ENCODE data around the gene ENPP6.

ENPP6 gene

GRCh38 chr4:184112006-184112550, 105.6 kb downstream of the ENPP6 start:
- Histone ChIP-seq H3K9me3 (ENCODE audit: control insufficient read depth in 2 of 2, low read length in 2 of 2) (peaks cover 0 to 3% of the 10 kb centered on the region in 2 donors), H3K4me3 (ENCODE audit: low read length in 2 of 2) (no peak overlapping the region), H3K36me3 (ENCODE audit: control insufficient read depth in 2 of 2, insufficient read depth in 2 of 2, low read length in 2 of 2) (no peaks in the 10 kb centered on the region), H3K27me3 (ENCODE audit: control insufficient read depth in 2 of 2, insufficient read depth in 2 of 2, low read length in 2 of 2) (no peaks in the 10 kb centered on the region), H3K27ac (ENCODE audit: low read depth in 2 of 2, low read length in 2 of 2) (no peak overlapping the region), H3K4me1 (ENCODE audit: control insufficient read depth in 2 of 2, insufficient read depth in 2 of 2, low read length in 2 of 2) (no peaks in the 10 kb centered on the region), H3K9ac (ENCODE audit: low read depth in 1 of 2, low read length in 2 of 2) (no peak overlapping the region)

GRCh38 chr4:184111233-184111832, 106.3 kb downstream of the ENPP6 start:
- no peaks in the 10 kb centered on the region for H3K4me1 ChIP-seq (ENCODE audit: control insufficient read depth in 2 of 2, insufficient read depth in 2 of 2, low read length in 2 of 2)
- H3K27ac ChIP-seq (ENCODE audit: low read depth in 2 of 2, low read length in 2 of 2), result no peak overlapping the region
- no peak overlapping the region for H3K9ac ChIP-seq (ENCODE audit: low read depth in 1 of 2, low read length in 2 of 2)
- H3K27me3 ChIP-seq (ENCODE audit: control insufficient read depth in 2 of 2, insufficient read depth in 2 of 2, low read length in 2 of 2), result no peaks in the 10 kb centered on the region
- no peak overlapping the region for H3K4me3 ChIP-seq (ENCODE audit: low read length in 2 of 2)
- peaks cover 0 to 3% of the 10 kb centered on the region in 2 donors for H3K9me3 ChIP-seq (ENCODE audit: control insufficient read depth in 2 of 2, low read length in 2 of 2)
- no peaks in the 10 kb centered on the region for H3K36me3 ChIP-seq (ENCODE audit: control insufficient read depth in 2 of 2, insufficient read depth in 2 of 2, low read length in 2 of 2)

- Histone ChIP-seq H3K9me3 (ENCODE audit: control insufficient read depth in 2 of 2, low read length in 2 of 2) (peaks cover 0 to 3% of the 10 kb centered on the region in 2 donors), H3K27me3 (ENCODE audit: control insufficient read depth in 2 of 2, insufficient read depth in 2 of 2, low read length in 2 of 2) (no peaks in the 10 kb centered on the region), H3K36me3 (ENCODE audit: control insufficient read depth in 2 of 2, insufficient read depth in 2 of 2, low read length in 2 of 2) (no peaks in the 10 kb centered on the region), H3K27ac (ENCODE audit: low read depth in 2 of 2, low read length in 2 of 2) (no peak overlapping the region), H3K4me1 (ENCODE audit: control insufficient read depth in 2 of 2, insufficient read depth in 2 of 2, low read length in 2 of 2) (no peaks in the 10 kb centered on the region), H3K9ac (ENCODE audit: low read depth in 1 of 2, low read length in 2 of 2) (no peak overlapping the region), H3K4me3 (ENCODE audit: low read length in 2 of 2) (no peak overlapping the region)
Measured at GRCh38 chr4:184110452-184111224, 107.0 kb downstream of the ENPP6 start.

- Histone ChIP-seq H3K27ac (ENCODE audit: low read depth in 2 of 2, low read length in 2 of 2) (no peak overlapping the region), H3K9me3 (ENCODE audit: control insufficient read depth in 2 of 2, low read length in 2 of 2) (peaks cover 0 to 3% of the 10 kb centered on the region in 2 donors), H3K4me1 (ENCODE audit: control insufficient read depth in 2 of 2, insufficient read depth in 2 of 2, low read length in 2 of 2) (no peaks in the 10 kb centered on the region), H3K27me3 (ENCODE audit: control insufficient read depth in 2 of 2, insufficient read depth in 2 of 2, low read length in 2 of 2) (no peaks in the 10 kb centered on the region), H3K36me3 (ENCODE audit: control insufficient read depth in 2 of 2, insufficient read depth in 2 of 2, low read length in 2 of 2) (no peaks in the 10 kb centered on the region), H3K4me3 (ENCODE audit: low read length in 2 of 2) (no peak overlapping the region), H3K9ac (ENCODE audit: low read depth in 1 of 2, low read length in 2 of 2) (no peak overlapping the region)
Measured at GRCh38 chr4:184108006-184108501, 109.6 kb downstream of the ENPP6 start.

- no peak overlapping the region for H3K27ac ChIP-seq (ENCODE audit: low read depth in 2 of 2, low read length in 2 of 2)
- H3K9me3 ChIP-seq (ENCODE audit: control insufficient read depth in 2 of 2, low read length in 2 of 2), result no peaks in the 10 kb centered on the region
- no peaks in the 10 kb centered on the region for H3K4me1 ChIP-seq (ENCODE audit: control insufficient read depth in 2 of 2, insufficient read depth in 2 of 2, low read length in 2 of 2)
- H3K36me3 ChIP-seq (ENCODE audit: control insufficient read depth in 2 of 2, insufficient read depth in 2 of 2, low read length in 2 of 2), result no peaks in the 10 kb centered on the region
- H3K27me3 ChIP-seq (ENCODE audit: control insufficient read depth in 2 of 2, insufficient read depth in 2 of 2, low read length in 2 of 2), result no peaks in the 10 kb centered on the region
- H3K9ac ChIP-seq (ENCODE audit: low read depth in 1 of 2, low read length in 2 of 2), result no peak overlapping the region
- no peak overlapping the region for H3K4me3 ChIP-seq (ENCODE audit: low read length in 2 of 2)
Measured at GRCh38 chr4:184104419-184105101, 113.1 kb downstream of the ENPP6 start.

- H3K4me1 ChIP-seq (ENCODE audit: control insufficient read depth in 2 of 2, insufficient read depth in 2 of 2, low read length in 2 of 2), result no peaks in the 10 kb centered on the region
- H3K4me3 ChIP-seq (ENCODE audit: low read length in 2 of 2), result no peak overlapping the region
- peaks cover 0 to 3% of the 10 kb centered on the region in 2 donors for H3K27me3 ChIP-seq (ENCODE audit: control insufficient read depth in 2 of 2, insufficient read depth in 2 of 2, low read length in 2 of 2)
- H3K9me3 ChIP-seq (ENCODE audit: control insufficient read depth in 2 of 2, low read length in 2 of 2), result no peaks in the 10 kb centered on the region
- no peaks in the 10 kb centered on the region for H3K36me3 ChIP-seq (ENCODE audit: control insufficient read depth in 2 of 2, insufficient read depth in 2 of 2, low read length in 2 of 2)
- no peak overlapping the region for H3K27ac ChIP-seq (ENCODE audit: low read depth in 2 of 2, low read length in 2 of 2)
- no peak overlapping the region for H3K9ac ChIP-seq (ENCODE audit: low read depth in 1 of 2, low read length in 2 of 2)
Measured at GRCh38 chr4:184103527-184104264, 114.0 kb downstream of the ENPP6 start.

- no peaks in the 10 kb centered on the region for H3K4me1 ChIP-seq (ENCODE audit: control insufficient read depth in 2 of 2, insufficient read depth in 2 of 2, low read length in 2 of 2)
- H3K9ac ChIP-seq (ENCODE audit: low read depth in 1 of 2, low read length in 2 of 2), result no peak overlapping the region
- no peak overlapping the region for H3K27ac ChIP-seq (ENCODE audit: low read depth in 2 of 2, low read length in 2 of 2)
- no peak overlapping the region for H3K4me3 ChIP-seq (ENCODE audit: low read length in 2 of 2)
- peaks cover 0 to 4% of the 10 kb centered on the region in 2 donors for H3K27me3 ChIP-seq (ENCODE audit: control insufficient read depth in 2 of 2, insufficient read depth in 2 of 2, low read length in 2 of 2)
- H3K36me3 ChIP-seq (ENCODE audit: control insufficient read depth in 2 of 2, insufficient read depth in 2 of 2, low read length in 2 of 2), result no peaks in the 10 kb centered on the region
- H3K9me3 ChIP-seq (ENCODE audit: control insufficient read depth in 2 of 2, low read length in 2 of 2), result no peaks in the 10 kb centered on the region
Measured at GRCh38 chr4:184102927-184103326, 114.7 kb downstream of the ENPP6 start.

- no peak overlapping the region for H3K9ac ChIP-seq (ENCODE audit: low read depth in 1 of 2, low read length in 2 of 2)
- H3K9me3 ChIP-seq (ENCODE audit: control insufficient read depth in 2 of 2, low read length in 2 of 2), result no peaks in the 10 kb centered on the region
- peaks cover 0 to 4% of the 10 kb centered on the region in 2 donors for H3K27me3 ChIP-seq (ENCODE audit: control insufficient read depth in 2 of 2, insufficient read depth in 2 of 2, low read length in 2 of 2)
- H3K4me3 ChIP-seq (ENCODE audit: low read length in 2 of 2), result no peak overlapping the region
- no peak overlapping the region for H3K27ac ChIP-seq (ENCODE audit: low read depth in 2 of 2, low read length in 2 of 2)
- no peaks in the 10 kb centered on the region for H3K36me3 ChIP-seq (ENCODE audit: control insufficient read depth in 2 of 2, insufficient read depth in 2 of 2, low read length in 2 of 2)
- no peaks in the 10 kb centered on the region for H3K4me1 ChIP-seq (ENCODE audit: control insufficient read depth in 2 of 2, insufficient read depth in 2 of 2, low read length in 2 of 2)
Measured at GRCh38 chr4:184102488-184102887, 115.2 kb downstream of the ENPP6 start.

GRCh38 chr4:184101711-184102110, 116.0 kb downstream of the ENPP6 start:
- H3K9me3 ChIP-seq (ENCODE audit: control insufficient read depth in 2 of 2, low read length in 2 of 2), result no peaks in the 10 kb centered on the region
- H3K4me1 ChIP-seq (ENCODE audit: control insufficient read depth in 2 of 2, insufficient read depth in 2 of 2, low read length in 2 of 2), result peaks cover 0 to 3% of the 10 kb centered on the region in 2 donors
- no peak overlapping the region for H3K27ac ChIP-seq (ENCODE audit: low read depth in 2 of 2, low read length in 2 of 2)
- no peak overlapping the region for H3K9ac ChIP-seq (ENCODE audit: low read depth in 1 of 2, low read length in 2 of 2)
- no peak overlapping the region for H3K4me3 ChIP-seq (ENCODE audit: low read length in 2 of 2)
- H3K36me3 ChIP-seq (ENCODE audit: control insufficient read depth in 2 of 2, insufficient read depth in 2 of 2, low read length in 2 of 2), result no peaks in the 10 kb centered on the region
- peaks cover 0 to 4% of the 10 kb centered on the region in 2 donors for H3K27me3 ChIP-seq (ENCODE audit: control insufficient read depth in 2 of 2, insufficient read depth in 2 of 2, low read length in 2 of 2)

Measured in mucosa of rectum (tissue), 2 donors.